DLD1 (cell line): Measurements from ENCODE around the gene PARK7.

Source experiments
- in situ Hi-C: cut with HindIII; loops from 2 replicates; pipeline ENCODE4 v1.10.0; 2017; ENCODE audit warnings: low sequenced_read_pairs

Gene PARK7

GRCh38 chr1:7980984-7981383 is 19.5 kb downstream of the PARK7 start:
- in situ Hi-C loops: no loop called here

- in situ Hi-C loops: no loop called here
Measured at GRCh38 chr1:7983086-7983778, 21.7 kb downstream of the PARK7 start.

- in situ Hi-C loops: no loop called here
Measured at GRCh38 chr1:7984811-7985210, 23.3 kb downstream of the PARK7 start.

- in situ Hi-C loops: no loop called here
Measured at GRCh38 chr1:7985851-7986612, 24.5 kb downstream of the PARK7 start.

- in situ Hi-C loops: no loop called here
Measured at GRCh38 chr1:7987528-7987927, 26.0 kb downstream of the PARK7 start.

- in situ Hi-C loops: no loop called here
Measured at GRCh38 chr1:7988576-7988975, 27.1 kb downstream of the PARK7 start.

GRCh38 chr1:7989762-7990428 is 28.4 kb downstream of the PARK7 start:
- in situ Hi-C loops: no loop called here

GRCh38 chr1:7991504-7992440 is 30.3 kb downstream of the PARK7 start:
- in situ Hi-C loops: no loop called here

- in situ Hi-C loops: no loop called here
Measured at GRCh38 chr1:7992885-7993284, 31.4 kb downstream of the PARK7 start.

GRCh38 chr1:7993593-7994479 is 32.3 kb downstream of the PARK7 start:
- in situ Hi-C loops: no loop called here

GRCh38 chr1:7994827-7995226 is 33.3 kb downstream of the PARK7 start:
- in situ Hi-C loops: no loop called here

GRCh38 chr1:7995437-7995836 is 33.9 kb downstream of the PARK7 start:
- in situ Hi-C loops: no loop called here

GRCh38 chr1:8002329-8002910 is 40.9 kb downstream of the PARK7 start:
- in situ Hi-C loops: loop anchor here (25.0 kb wide), 2 partner anchors 90 to 410 kb away; no protein-coding TSS in a partner anchor

GRCh38 chr1:8002921-8003320 is 41.4 kb downstream of the PARK7 start:
- in situ Hi-C loops: loop anchor here (25.0 kb wide), 2 partner anchors 91 to 409 kb away; no protein-coding TSS in a partner anchor

- in situ Hi-C loops: loop anchor here (25.0 kb wide), 2 partner anchors 91 to 409 kb away; no protein-coding TSS in a partner anchor
Measured at GRCh38 chr1:8003438-8004112, 42.1 kb downstream of the PARK7 start.

- in situ Hi-C loops: loop anchor here (25.0 kb wide), 2 partner anchors 92 to 408 kb away; no protein-coding TSS in a partner anchor
Measured at GRCh38 chr1:8004113-8004802, 42.7 kb downstream of the PARK7 start.

GRCh38 chr1:8004803-8005573 is 43.5 kb downstream of the PARK7 start:
- in situ Hi-C loops: loop anchor here (25.0 kb wide), 2 partner anchors 93 to 407 kb away; no protein-coding TSS in a partner anchor
